Activated naive CD4-positive, alpha-beta T cell treated with anti-CD3 and anti-CD28 coated beads for 36 hours (primary cell): Measurements from ENCODE around the gene CYP4B1. TPM values are rescaled to one million over a fixed set of nuclear protein-coding genes. Genes with fewer than 3 reads are reported as not detected.

Source experiments
- CTCF ChIA-PET: fragments of 350-600 bp; sonication (Branson Sonifier 250); formaldehyde crosslinking; loops from one replicate; lab custom pipeline; 2021; ENCODE audit warnings: antibody characterized with exemption; lab: Charles Lee
- DNase-seq: peaks from one replicate; pipeline ENCODE4 v3.0.0-alpha.2; 2020
- H3K27ac Mint-ChIP-seq: one replicate; pipeline ENCODE4 v1.8.0; 2021; ENCODE audit warnings: mild to moderate bottlenecking, mixed read lengths
- H3K27me3 Mint-ChIP-seq: one replicate; pipeline ENCODE4 v1.8.0; 2021; ENCODE audit warnings: low read depth, mixed read lengths
- H3K36me3 Mint-ChIP-seq: one replicate; pipeline ENCODE4 v1.8.0; 2021; ENCODE audit warnings: low read depth, mixed read lengths
- H3K4me1 Mint-ChIP-seq: one replicate; pipeline ENCODE4 v1.8.0; 2021; ENCODE audit warnings: low read depth, mixed read lengths
- H3K4me3 Mint-ChIP-seq: one replicate; pipeline ENCODE4 v1.8.0; 2021; ENCODE audit warnings: mild to moderate bottlenecking, moderate library complexity, mixed read lengths
- H3K9me3 Mint-ChIP-seq: one replicate; pipeline ENCODE4 v1.8.0; 2021; ENCODE audit warnings: mixed read lengths
- intact Hi-C: fragments of 100-400 bp; cut with micrococcal nuclease; formaldehyde crosslinking; loops from one replicate; pipeline ENCODE4 v1.15.1; 2023
- total RNA-seq, 2 experiments: library from RNA; stranded (reverse); gene quantifications; one replicate each; pipeline ENCODE4 v1.2.3, GENCODE V29; 2021

Gene CYP4B1
- total RNA-seq, 2 experiments from 2014 or later, result not detected

DNA sequence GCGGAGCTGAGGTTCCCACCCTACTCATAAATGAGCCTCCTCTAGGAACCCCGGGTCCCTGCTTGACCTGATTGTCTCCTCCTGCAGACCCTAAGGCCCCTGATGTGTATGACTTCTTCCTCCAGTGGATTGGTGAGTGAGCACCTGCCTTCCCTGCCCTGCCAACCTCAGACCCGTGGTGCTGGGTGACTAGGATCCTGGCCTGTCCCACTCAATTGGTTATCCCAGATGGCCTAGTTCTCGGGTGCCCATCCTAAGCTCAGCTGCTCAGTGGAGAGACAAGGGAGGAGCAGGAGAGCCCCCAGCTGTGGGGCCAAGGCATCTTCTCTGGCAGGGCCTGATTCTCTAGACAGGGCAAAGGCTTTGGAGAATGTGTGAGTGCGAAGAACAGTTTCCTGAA is 12.2 kb downstream of the CYP4B1 start:
- no peaks in the 10 kb centered on the region for H3K4me1 Mint-ChIP-seq
- H3K4me3 Mint-ChIP-seq, result no peak overlapping the region
- DNase-seq, result no peak
- H3K9me3 Mint-ChIP-seq, result no peaks in the 10 kb centered on the region
- H3K27me3 Mint-ChIP-seq, result peaks cover 2% of the 10 kb centered on the region
- no peaks in the 10 kb centered on the region for H3K36me3 Mint-ChIP-seq
- CTCF ChIA-PET, result no interaction called here
- no peak overlapping the region for H3K27ac Mint-ChIP-seq
- intact Hi-C loops, result no loop called here

DNA sequence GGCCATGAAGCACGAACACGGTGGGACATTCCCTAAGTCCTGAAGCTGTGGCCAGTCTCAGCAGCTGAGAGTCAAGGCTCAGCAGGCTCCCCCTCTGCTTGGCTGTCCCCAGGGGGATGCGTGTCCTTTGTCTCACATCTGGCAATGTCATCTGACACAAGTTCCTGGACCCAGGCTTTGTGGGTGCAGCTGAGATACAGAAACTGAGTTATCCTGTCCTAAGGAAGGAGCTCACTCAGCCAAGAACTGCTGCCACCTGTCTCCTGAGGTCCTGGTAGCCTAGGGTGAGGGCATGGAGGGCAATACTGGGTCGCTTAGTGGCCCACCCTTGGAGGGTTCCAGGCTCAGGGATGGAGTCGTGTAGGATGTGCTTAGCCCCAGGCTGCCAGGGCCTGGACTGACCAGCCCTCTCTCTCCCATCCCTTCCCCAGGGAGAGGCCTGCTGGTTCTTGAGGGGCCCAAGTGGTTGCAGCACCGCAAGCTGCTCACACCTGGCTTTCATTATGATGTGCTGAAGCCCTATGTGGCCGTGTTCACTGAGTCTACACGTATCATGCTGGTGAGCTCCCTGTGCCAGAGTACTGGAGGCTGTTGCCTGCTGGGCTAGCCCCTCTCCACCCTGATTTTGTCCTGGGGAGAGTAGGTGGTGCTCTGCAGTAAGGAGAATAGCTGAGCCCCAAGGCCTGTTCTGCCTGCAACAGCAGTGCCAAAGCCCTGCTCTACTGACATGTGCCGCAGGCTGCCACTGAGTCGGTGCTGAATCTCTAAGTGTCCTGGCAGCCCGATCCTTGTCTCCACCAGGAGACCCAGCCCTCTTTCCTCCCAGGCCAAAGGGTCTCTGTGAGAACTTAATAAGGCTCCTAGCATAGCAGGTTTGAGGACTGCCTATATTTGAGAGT is 13.5 kb downstream of the CYP4B1 start:
- Mint-ChIP-seq H3K9me3 (no peaks in the 10 kb centered on the region), H3K36me3 (no peaks in the 10 kb centered on the region), H3K4me1 (no peaks in the 10 kb centered on the region), H3K27ac (no peak overlapping the region), H3K4me3 (no peak overlapping the region), H3K27me3 (no peaks in the 10 kb centered on the region)
- no peak for DNase-seq
- intact Hi-C loops, result no loop called here
- CTCF ChIA-PET, result interaction anchor here (0.6 kb wide), 1 partner anchor 276 kb away, joined by 3 read pairs; no protein-coding TSS in a partner anchor

DNA sequence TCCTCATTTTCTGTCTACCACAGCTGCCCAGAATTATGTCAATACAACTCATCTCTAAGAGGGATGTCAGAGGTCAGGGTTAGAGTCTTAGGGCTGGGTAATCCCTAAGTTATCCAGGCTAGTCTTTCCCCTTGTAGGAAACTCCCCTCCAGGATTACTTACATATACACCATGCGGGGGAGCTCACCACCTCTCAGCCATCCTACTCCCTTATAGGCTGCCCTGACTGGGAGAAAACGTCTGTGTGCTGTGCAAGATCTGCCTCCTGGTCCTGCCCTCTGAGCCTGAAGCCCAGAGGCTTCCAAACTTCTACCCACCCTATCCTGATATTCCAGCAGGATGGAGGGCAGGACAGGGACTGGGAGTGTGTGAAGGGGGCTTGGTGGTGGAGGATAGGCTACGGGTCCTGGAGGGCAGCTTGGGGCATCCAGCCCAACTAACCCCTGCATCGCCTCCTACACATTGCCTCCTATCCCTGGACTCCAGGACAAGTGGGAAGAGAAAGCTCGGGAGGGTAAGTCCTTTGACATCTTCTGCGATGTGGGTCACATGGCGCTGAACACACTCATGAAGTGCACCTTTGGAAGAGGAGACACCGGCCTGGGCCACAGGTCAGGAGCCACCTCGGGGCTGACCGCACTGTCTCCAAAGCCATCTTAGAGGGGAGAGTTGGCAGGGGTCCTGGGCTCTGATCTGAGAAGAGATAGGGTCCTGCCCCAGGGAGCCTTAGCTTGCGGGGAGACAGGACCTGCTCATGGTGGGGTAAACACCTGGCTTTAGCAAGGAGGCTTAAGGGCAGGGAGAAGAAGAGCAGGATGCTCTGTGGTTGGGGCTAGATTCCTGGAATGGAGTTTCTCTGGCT is 14.4 kb downstream of the CYP4B1 start:
- H3K27ac Mint-ChIP-seq, result no peak overlapping the region
- no peaks in the 10 kb centered on the region for H3K4me1 Mint-ChIP-seq
- CTCF ChIA-PET, result no interaction called here
- DNase-seq, result no peak
- intact Hi-C loops, result no loop called here
- H3K36me3 Mint-ChIP-seq, result no peaks in the 10 kb centered on the region
- H3K4me3 Mint-ChIP-seq, result no peak overlapping the region
- no peaks in the 10 kb centered on the region for H3K27me3 Mint-ChIP-seq
- H3K9me3 Mint-ChIP-seq, result no peaks in the 10 kb centered on the region

DNA sequence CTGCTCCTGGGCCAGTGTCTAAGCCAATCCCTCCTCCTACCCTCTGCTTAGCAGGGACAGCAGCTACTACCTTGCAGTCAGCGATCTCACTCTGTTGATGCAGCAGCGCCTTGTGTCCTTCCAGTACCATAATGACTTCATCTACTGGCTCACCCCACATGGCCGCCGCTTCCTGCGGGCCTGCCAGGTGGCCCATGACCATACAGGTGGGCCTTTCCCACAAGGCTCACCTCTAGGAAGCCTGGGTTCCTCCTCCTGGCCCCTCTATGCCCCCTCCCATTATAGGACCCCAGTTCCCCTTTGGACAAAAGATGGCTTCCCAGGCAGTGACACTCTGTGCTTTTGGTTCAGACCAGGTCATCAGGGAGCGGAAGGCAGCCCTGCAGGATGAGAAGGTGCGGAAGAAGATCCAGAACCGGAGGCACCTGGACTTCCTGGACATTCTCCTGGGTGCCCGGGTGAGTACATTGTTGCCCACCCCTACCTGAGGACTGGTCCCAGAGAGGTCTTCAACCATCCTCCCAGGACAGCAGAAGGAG is 15.1 kb downstream of the CYP4B1 start:
- Mint-ChIP-seq H3K27me3 (no peaks in the 10 kb centered on the region), H3K4me3 (no peak overlapping the region), H3K9me3 (no peaks in the 10 kb centered on the region), H3K36me3 (no peaks in the 10 kb centered on the region), H3K4me1 (no peaks in the 10 kb centered on the region), H3K27ac (no peak overlapping the region)
- DNase-seq, result no peak
- CTCF ChIA-PET, result no interaction called here
- intact Hi-C loops, result no loop called here

DNA sequence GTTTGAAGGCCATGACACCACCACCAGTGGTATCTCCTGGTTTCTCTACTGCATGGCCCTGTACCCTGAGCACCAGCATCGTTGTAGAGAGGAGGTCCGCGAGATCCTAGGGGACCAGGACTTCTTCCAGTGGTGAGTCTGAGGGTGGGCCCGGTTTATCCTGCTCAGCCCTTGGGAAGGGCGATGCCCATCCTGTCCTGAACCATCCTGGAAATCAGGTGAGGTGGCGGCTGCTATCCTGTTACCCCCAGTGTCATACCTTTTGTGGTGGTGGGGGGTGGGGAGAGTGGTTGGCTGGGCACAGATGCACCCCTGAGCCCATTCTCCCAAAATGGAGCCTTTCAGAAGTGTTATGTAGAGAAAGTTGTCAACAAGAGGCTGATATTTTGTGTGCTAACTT is 16.3 kb downstream of the CYP4B1 start:
- DNase-seq, result no peak
- no peaks in the 10 kb centered on the region for H3K9me3 Mint-ChIP-seq

DNA sequence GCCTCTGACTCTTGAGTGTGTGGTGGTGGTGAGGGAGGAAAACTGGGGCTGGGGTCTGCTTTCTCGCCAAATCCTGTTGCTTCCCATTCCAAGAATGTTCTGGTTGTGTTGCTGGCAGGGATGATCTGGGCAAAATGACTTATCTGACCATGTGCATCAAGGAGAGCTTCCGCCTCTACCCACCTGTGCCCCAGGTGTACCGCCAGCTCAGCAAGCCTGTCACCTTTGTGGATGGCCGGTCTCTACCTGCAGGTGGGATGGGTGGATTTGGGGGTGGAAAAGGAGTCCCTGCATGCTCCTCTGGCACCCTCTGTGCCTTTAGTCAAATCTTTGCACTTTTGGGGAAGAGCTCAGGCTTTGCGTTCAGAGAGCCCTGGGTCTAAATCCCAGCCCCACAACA is 18.1 kb downstream of the CYP4B1 start:
- H3K36me3 Mint-ChIP-seq, result no peaks in the 10 kb centered on the region
- DNase-seq, result no peak
- no peaks in the 10 kb centered on the region for H3K4me1 Mint-ChIP-seq
- intact Hi-C loops, result no loop called here
- H3K27ac Mint-ChIP-seq, result no peak overlapping the region
- no peaks in the 10 kb centered on the region for H3K9me3 Mint-ChIP-seq
- no peak overlapping the region for H3K4me3 Mint-ChIP-seq
- CTCF ChIA-PET, result no interaction called here
- H3K27me3 Mint-ChIP-seq, result peaks cover 1% of the 10 kb centered on the region

More for the DNA sequence above, 16.3 kb downstream of the CYP4B1 start:
- H3K4me1 Mint-ChIP-seq, result no peaks in the 10 kb centered on the region
- no peaks in the 10 kb centered on the region for H3K36me3 Mint-ChIP-seq
- peaks cover 1% of the 10 kb centered on the region for H3K27me3 Mint-ChIP-seq
- CTCF ChIA-PET, result no interaction called here
- intact Hi-C loops, result no loop called here
- H3K4me3 Mint-ChIP-seq, result no peak overlapping the region
- no peak overlapping the region for H3K27ac Mint-ChIP-seq

DNA sequence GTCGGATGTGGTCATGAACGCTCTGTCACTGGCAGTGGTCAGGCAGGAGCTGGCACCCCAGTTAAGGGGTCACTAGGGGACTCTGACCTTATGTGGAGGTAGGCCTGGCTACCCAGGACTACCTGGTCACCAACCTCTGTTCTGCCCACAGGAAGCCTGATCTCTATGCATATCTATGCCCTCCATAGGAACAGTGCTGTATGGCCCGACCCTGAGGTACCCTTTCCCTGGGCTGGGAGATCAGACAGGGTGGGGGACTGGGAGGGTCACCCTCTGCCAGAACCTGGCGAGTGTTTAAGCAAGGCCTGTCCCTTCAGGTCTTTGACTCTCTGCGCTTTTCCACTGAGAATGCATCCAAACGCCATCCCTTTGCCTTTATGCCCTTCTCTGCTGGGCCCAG is 19.0 kb downstream of the CYP4B1 start:
- DNase-seq, result no peak
- intact Hi-C loops, result no loop called here
- Mint-ChIP-seq H3K27ac (no peak overlapping the region), H3K4me3 (no peak overlapping the region), H3K9me3 (no peaks in the 10 kb centered on the region), H3K4me1 (no peaks in the 10 kb centered on the region), H3K27me3 (peaks cover 1% of the 10 kb centered on the region), H3K36me3 (no peaks in the 10 kb centered on the region)
- CTCF ChIA-PET, result no interaction called here

DNA sequence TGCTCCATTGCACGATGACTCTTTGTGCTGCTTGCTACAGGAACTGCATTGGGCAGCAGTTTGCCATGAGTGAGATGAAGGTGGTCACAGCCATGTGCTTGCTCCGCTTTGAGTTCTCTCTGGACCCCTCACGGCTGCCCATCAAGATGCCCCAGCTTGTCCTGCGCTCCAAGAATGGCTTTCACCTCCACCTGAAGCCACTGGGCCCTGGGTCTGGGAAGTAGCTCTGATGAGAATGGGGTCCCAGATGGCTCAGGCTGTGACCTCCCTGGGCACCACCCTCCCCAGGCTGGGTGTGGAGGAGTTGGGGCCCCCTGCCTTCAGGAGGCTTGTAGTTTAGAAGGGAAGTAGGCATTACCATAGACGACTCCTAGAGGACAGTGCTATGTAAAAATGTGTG is 19.7 kb downstream of the CYP4B1 start:
- CTCF ChIA-PET, result no interaction called here
- H3K27me3 Mint-ChIP-seq, result peaks cover 1% of the 10 kb centered on the region
- no peaks in the 10 kb centered on the region for H3K9me3 Mint-ChIP-seq
- H3K4me1 Mint-ChIP-seq, result no peaks in the 10 kb centered on the region
- DNase-seq, result no peak
- intact Hi-C loops, result no loop called here
- H3K27ac Mint-ChIP-seq, result no peak overlapping the region
- no peak overlapping the region for H3K4me3 Mint-ChIP-seq
- no peaks in the 10 kb centered on the region for H3K36me3 Mint-ChIP-seq

DNA sequence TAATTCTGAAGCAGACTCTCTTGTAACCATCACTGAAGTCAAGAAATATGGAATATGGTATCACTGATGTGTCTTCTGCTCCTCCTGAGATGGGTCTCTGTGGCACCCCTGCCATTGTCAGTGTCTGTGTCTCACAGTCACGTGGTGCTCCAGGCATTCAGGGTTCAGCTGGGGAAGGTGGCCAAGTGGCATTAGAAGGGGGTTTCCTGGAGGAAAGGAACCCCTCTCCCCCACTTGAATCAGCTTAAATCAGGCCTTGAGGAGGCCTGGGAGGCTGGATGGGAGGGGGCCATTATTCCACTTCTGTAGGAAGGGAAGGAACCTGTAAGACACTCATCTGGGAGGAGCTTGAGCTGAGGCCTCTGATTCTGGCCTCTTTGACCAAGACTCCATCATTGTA is 20.5 kb downstream of the CYP4B1 start:
- CTCF ChIA-PET, result no interaction called here
- Mint-ChIP-seq H3K36me3 (no peaks in the 10 kb centered on the region), H3K4me1 (no peaks in the 10 kb centered on the region), H3K27ac (no peak overlapping the region), H3K9me3 (no peaks in the 10 kb centered on the region), H3K4me3 (no peak overlapping the region), H3K27me3 (peaks cover 1% of the 10 kb centered on the region)
- no peak for DNase-seq
- intact Hi-C loops, result no loop called here

DNA sequence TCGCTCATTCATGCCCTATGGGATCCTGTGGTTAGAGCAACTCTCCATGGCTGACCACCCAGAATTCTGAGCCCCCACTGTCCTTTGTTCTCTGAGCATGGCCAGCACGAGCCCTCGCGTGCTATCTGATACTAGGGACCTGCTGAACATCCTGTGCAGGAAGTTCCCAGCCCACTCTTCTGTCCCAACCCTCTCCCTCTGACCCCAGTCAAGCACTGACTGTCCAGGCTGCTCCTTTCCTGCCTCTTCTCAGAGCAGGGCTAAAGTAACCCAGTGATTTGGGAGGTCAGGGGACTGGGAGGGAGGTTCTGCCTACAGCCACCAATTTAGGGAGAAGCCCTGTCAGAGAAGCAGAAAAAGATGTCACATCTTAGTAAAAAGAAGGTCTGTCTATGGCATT is 21.2 kb downstream of the CYP4B1 start:
- DNase-seq, result no peak
- Mint-ChIP-seq H3K9me3 (no peaks in the 10 kb centered on the region), H3K4me3 (no peak overlapping the region), H3K36me3 (no peaks in the 10 kb centered on the region), H3K4me1 (no peaks in the 10 kb centered on the region), H3K27me3 (peaks cover 1% of the 10 kb centered on the region), H3K27ac (no peak overlapping the region)
- intact Hi-C loops, result no loop called here
- CTCF ChIA-PET, result no interaction called here

DNA sequence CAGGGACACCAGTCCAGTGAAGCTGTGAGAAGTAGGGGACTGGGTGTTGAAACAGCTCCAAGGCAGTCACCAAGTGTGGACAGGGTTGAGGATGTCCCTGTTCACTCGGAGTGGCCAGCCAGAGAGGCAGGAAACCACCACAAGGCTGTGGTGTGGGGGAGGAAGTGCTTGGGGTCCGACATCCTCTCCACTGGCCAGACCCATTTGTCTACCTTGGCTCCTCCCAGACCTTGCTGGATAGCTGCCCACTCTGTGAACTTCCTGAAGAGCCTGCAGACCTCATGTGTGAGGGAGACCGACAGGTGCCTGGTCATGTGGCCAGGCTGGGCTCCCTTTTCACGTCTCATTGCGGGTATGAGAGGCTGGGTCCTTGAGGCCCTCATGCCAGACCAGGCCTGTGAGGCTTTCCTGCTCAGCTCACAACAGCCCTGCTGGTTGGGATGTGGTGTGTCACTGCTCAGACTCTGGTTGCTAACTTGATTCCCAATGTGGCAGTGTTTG is 21.8 kb downstream of the CYP4B1 start:
- Mint-ChIP-seq H3K4me1 (no peaks in the 10 kb centered on the region), H3K27ac (no peak overlapping the region), H3K27me3 (peaks cover 1% of the 10 kb centered on the region), H3K4me3 (no peak overlapping the region), H3K36me3 (no peaks in the 10 kb centered on the region), H3K9me3 (no peaks in the 10 kb centered on the region)
- DNase-seq, result no peak
- intact Hi-C loops, result no loop called here
- CTCF ChIA-PET, result no interaction called here

DNA sequence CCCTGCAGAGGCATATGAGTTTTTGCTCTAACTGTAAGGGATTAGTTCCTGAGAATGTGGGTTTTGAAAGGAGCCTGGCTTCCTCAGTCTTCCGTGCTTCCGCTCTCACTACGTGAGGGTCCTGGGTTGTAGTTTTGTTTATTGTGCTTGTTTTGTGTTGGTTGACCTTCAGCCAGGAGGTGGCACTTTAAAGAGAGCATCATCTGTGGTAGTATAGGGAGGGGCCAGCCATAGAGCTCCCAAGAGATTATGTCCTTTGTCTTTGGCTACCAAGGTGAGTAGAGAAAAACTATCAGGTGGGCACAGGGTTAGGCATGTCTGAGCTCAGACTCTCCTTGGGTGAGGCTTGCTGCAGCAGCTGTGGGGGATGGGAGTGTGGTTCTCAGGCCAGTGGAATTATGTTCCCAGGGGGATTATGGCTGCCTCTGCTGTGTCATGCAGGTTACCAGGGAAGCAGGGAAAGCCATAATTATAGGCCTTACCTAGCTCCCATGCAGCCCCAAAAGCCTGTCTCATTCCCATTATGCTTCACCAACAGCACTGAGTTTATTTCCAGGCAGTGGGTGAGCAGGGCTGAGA is 23.5 kb downstream of the CYP4B1 start:
- Mint-ChIP-seq H3K27me3 (peaks cover 1% of the 10 kb centered on the region), H3K4me1 (no peaks in the 10 kb centered on the region), H3K27ac (no peak overlapping the region), H3K36me3 (no peaks in the 10 kb centered on the region), H3K9me3 (peaks cover 4% of the 10 kb centered on the region), H3K4me3 (no peak overlapping the region)
- DNase-seq, result no peak
- intact Hi-C loops, result no loop called here
- CTCF ChIA-PET, result no interaction called here
